GM23248 (cell line): ENCODE measurements around the gene MYRIP. TPM values are rescaled to one million over a fixed set of nuclear protein-coding genes. Genes with fewer than 3 reads are reported as not detected.

Experiments
- DNase-seq: peaks from one replicate; pipeline ENCODE4 v3.0.0-alpha.2; 2015
- H2AFZ ChIP-seq: fragments of 200-600 bp; sonication (generic); 2 replicates; pipeline ENCODE4 v1.6.1; 2016; ENCODE audit warnings: antibody characterized with exemption
- H3F3A ChIP-seq: fragments of 200-600 bp; sonication (generic); 2 replicates; pipeline ENCODE4 v1.6.1; 2016; ENCODE audit warnings: mild to moderate bottlenecking, antibody characterized with exemption, mixed run types; ENCODE audit not compliant: insufficient read depth
- H3K27ac ChIP-seq: fragments of 200-600 bp; sonication (generic); 2 replicates; pipeline ENCODE4 v1.5.1; 2016; ENCODE audit warnings: mild to moderate bottlenecking
- H3K27me3 ChIP-seq: fragments of 200-600 bp; sonication (generic); replicated peaks from 2 replicates; pipeline ENCODE4 v1.6.1; 2016; ENCODE audit warnings: mild to moderate bottlenecking; ENCODE audit not compliant: insufficient read depth
- H3K36me3 ChIP-seq: fragments of 200-600 bp; sonication (generic); 2 replicates; pipeline ENCODE4 v1.6.1; 2016; ENCODE audit warnings: low read depth, mild to moderate bottlenecking
- H3K4me1 ChIP-seq: fragments of 200-600 bp; sonication (generic); 2 replicates; pipeline ENCODE4 v1.6.1; 2016; ENCODE audit warnings: mild to moderate bottlenecking; ENCODE audit not compliant: insufficient read depth
- H3K4me2 ChIP-seq: fragments of 200-600 bp; sonication (generic); one replicate; pipeline ENCODE4 v1.6.1; 2016; ENCODE audit warnings: mild to moderate bottlenecking; ENCODE audit not compliant: unreplicated experiment
- H3K4me3 ChIP-seq: fragments of 200-600 bp; sonication (generic); 2 replicates; pipeline ENCODE4 v1.5.1; 2016; ENCODE audit warnings: mild to moderate bottlenecking
- H3K79me2 ChIP-seq: fragments of 200-600 bp; sonication (generic); 2 replicates; pipeline ENCODE4 v1.6.1; 2016; ENCODE audit warnings: mild to moderate bottlenecking; ENCODE audit not compliant: insufficient read depth
- H3K9ac ChIP-seq: fragments of 200-600 bp; sonication (generic); 2 replicates; pipeline ENCODE4 v1.6.1; 2016; ENCODE audit warnings: mild to moderate bottlenecking
- H3K9me2 ChIP-seq: fragments of 200-600 bp; sonication (generic); 2 replicates; pipeline ENCODE4 v1.6.1; 2016; ENCODE audit warnings: mixed run types, mild to moderate bottlenecking, moderate library complexity; ENCODE audit not compliant: insufficient read depth
- H3K9me3 ChIP-seq: fragments of 200-600 bp; sonication (generic); one replicate; pipeline ENCODE4 v1.6.1; 2017; ENCODE audit warnings: low read depth
- H4K20me1 ChIP-seq: fragments of 200-600 bp; sonication (generic); 2 replicates; pipeline ENCODE4 v1.6.0; 2016; ENCODE audit not compliant: insufficient read depth
- EZH2 ChIP-seq: fragments of 200-600 bp; sonication (generic); IDR thresholded peaks from 2 replicates; pipeline ENCODE4 v1.6.1; 2018; ENCODE audit warnings: antibody characterized with exemption, mild to moderate bottlenecking; ENCODE audit not compliant: insufficient read depth, poor library complexity, severe bottlenecking
- EZH2phosphoT487 ChIP-seq: fragments of 200-600 bp; sonication (generic); IDR thresholded peaks from 2 replicates; pipeline ENCODE4 v1.6.1; 2018; ENCODE audit warnings: antibody characterized with exemption, moderate library complexity, mild to moderate bottlenecking, low read depth; ENCODE audit not compliant: insufficient read depth
- WGBS, 2 experiments: methylation state at CpG; one replicate each; pipeline ENCODE4 v1.1.6; 2015 to 2017; ENCODE audit warnings: low lambda C conversion rate in 2 of 2, low coverage in 1 of 2; ENCODE audit errors: missing lambda C conversion rate in 2 of 2; 5-methylcytosine and 5-hydroxymethylcytosine counted together
- in situ Hi-C: fragments of 300-500 bp; cut with MboI; formaldehyde crosslinking; loops from 2 replicates; pipeline ENCODE4 v1.15.0; 2020
- polyA plus RNA-seq: library from polyadenylated mRNA; unstranded; fragments of >200 nt; fragmentation: Nextera tagmentation; extraction: Ambion mirVana; gene quantifications from 2 replicates; pipeline ENCODE4 v1.2.1, GENCODE V29; 2016
- total RNA-seq: library from RNA; depleted of rRNA; stranded (reverse); fragments of >200 nt; shearing (Covaris generic); gene quantifications from 2 replicates; pipeline ENCODE4 v1.2.3, GENCODE V29; 2014

Gene MYRIP
- total and polyA plus RNA-seq, 2 experiments from 2014 or later = 0.11 to 0.32 TPM

DNA sequence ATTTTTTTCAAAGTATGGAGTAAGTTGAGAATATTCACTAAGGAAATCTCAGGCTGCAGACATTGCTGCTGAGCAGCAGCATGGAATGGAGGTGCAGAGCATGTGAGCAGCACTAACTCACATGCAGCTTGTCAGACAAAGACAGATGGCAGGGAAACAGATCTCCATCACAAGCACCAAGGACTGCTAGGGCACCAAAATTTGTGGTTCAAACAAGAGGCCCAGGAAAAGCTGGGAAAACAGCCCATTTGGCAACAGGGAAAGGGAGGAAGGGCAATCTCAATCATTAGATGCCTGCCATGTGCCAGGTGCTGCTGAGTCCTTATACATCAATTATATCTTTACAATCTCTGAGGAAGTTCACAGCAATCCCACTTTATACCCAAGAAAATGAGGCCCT lies 452.9 kb downstream of the MYRIP start:
- Histone ChIP-seq H3K9me3 (no peaks in the 10 kb centered on the region), H3K36me3 (no peaks in the 10 kb centered on the region), H3K9ac (no peak overlapping the region), H4K20me1 (no peaks in the 10 kb centered on the region), H3K4me3 (no peak overlapping the region), H3F3A (no peaks in the 10 kb centered on the region), H2AFZ (no peak overlapping the region), H3K27me3 (no peaks in the 10 kb centered on the region), H3K79me2 (no peaks in the 10 kb centered on the region), H3K27ac (no peak overlapping the region), H3K9me2 (no peaks in the 10 kb centered on the region), H3K4me1 (peaks cover 8% of the 10 kb centered on the region; the same call in 1 of the 2 replicates), H3K4me2 (no peak overlapping the region)
- in situ Hi-C loops = no loop called here
- no peak for DNase-seq
- TF ChIP-seq EZH2 = no peak
- no peak for TF ChIP-seq EZH2phosphoT487

DNA sequence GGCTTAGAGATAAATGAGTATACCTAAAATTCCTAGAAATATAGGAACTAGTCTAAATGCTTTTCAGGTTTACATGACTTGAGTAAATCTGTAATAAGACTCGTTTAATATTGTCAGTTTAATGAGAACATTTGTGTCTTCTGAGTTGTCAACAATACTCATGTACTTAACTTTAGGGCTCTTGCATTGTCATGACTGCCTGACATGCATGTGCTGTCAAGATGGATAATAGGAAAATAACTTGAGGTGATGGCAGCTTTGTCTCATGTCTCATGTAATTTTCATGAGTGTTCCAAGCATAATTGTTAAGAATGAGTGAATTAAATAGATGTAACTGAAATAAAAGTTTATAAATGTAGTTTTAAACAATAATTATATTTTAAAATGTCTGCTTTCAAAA lies 455.0 kb downstream of the MYRIP start:
- Histone ChIP-seq H3K9me3 (no peaks in the 10 kb centered on the region), H3K9me2 (no peaks in the 10 kb centered on the region), H3K4me2 (no peak overlapping the region), H3K4me3 (no peak overlapping the region), H3K27ac (no peak overlapping the region), H3K36me3 (no peaks in the 10 kb centered on the region), H3F3A (no peaks in the 10 kb centered on the region), H3K79me2 (no peaks in the 10 kb centered on the region), H3K9ac (no peak overlapping the region), H3K4me1 (no peaks in the 10 kb centered on the region), H2AFZ (no peak overlapping the region), H4K20me1 (no peaks in the 10 kb centered on the region), H3K27me3 (no peaks in the 10 kb centered on the region)
- 7 to 20% methylated on average over 1 of the region's 1 CpG for WGBS, 2 experiments
- DNase-seq = no peak
- no peak for TF ChIP-seq EZH2
- in situ Hi-C loops = no loop called here

DNA sequence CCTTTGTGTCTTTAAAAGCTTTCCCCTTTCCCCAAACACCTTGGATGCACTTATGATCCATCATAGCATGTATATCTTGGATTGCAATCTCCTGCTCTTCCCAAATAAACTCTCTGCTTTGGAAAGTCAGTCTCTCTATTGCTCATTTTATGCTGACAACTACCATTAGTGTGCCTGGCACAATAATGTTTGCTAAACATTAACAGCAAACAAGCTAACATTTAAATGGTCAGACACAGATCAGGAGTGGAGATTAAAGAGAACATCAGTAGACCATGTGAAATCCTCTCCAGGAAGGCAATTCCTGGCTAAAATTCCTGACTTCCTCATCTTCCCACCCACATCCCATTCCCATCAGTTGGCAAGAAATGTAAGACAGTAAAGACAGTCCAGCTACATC lies 455.8 kb downstream of the MYRIP start:
- H3K27ac ChIP-seq = no peak overlapping the region
- H3K4me1 ChIP-seq = no peaks in the 10 kb centered on the region
- in situ Hi-C loops = no loop called here
- no peaks in the 10 kb centered on the region for H3K79me2 ChIP-seq
- no peak overlapping the region for H3K4me3 ChIP-seq
- DNase-seq = no peak
- no peaks in the 10 kb centered on the region for H3K27me3 ChIP-seq
- no peaks in the 10 kb centered on the region for H4K20me1 ChIP-seq
- no peak overlapping the region for H2AFZ ChIP-seq
- no peak overlapping the region for H3K4me2 ChIP-seq
- no peak for TF ChIP-seq EZH2
- no peak for TF ChIP-seq EZH2phosphoT487
- H3K9me3 ChIP-seq = no peaks in the 10 kb centered on the region
- no peaks in the 10 kb centered on the region for H3F3A ChIP-seq
- H3K36me3 ChIP-seq = no peaks in the 10 kb centered on the region
- H3K9ac ChIP-seq = no peak overlapping the region
- no peaks in the 10 kb centered on the region for H3K9me2 ChIP-seq

DNA sequence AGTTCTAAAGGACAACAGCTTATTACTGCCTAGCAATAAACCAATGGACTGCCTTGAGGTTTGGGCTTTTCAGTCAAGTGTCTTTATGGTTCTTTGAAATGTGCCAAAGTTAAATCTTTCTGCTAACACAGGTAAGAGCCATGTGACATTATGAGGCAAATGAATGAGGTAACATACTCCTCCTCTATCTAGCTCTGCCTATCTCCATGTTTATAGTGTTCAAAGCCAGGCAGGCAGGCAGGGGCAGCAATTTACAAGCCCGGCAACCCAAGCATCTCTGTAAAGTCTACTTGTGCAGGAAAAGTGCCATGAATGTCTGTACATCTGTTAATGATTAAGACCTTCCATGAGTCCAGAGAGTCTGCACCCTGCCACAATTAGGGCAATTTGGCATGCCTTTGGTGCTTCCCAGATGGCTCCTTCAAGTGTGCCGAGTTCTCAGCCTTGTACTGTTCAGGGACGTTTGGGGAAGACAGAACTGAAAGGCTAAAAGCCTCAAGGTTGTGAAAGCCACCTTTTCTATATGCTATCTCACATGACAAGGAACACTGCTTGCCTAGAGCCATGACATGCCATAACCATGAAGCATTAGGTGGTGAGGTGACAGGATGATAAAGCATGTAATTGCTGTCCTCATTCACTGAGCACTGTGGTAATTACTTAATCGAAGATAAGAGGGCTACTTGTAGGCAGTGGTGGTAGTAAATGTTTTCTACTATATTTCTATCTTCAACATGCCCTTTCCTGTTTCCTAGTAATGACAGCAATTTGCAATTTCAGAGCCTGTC lies 458.7 kb downstream of the MYRIP start:
- H3K36me3 ChIP-seq = no peaks in the 10 kb centered on the region
- no peak overlapping the region for H3K4me3 ChIP-seq
- H3F3A ChIP-seq = no peaks in the 10 kb centered on the region
- in situ Hi-C loops = no loop called here
- TF ChIP-seq EZH2phosphoT487 (peak; percentile 86), EZH2 (no peak)
- no peak overlapping the region for H3K9ac ChIP-seq
- H3K9me3 ChIP-seq = no peaks in the 10 kb centered on the region
- DNase-seq = peak; percentile 20
- WGBS, 2 experiments = 3 to 4% methylated on average over 4 of the region's 4 CpGs
- no peak overlapping the region for H3K4me2 ChIP-seq
- no peaks in the 10 kb centered on the region for H3K79me2 ChIP-seq
- H4K20me1 ChIP-seq = no peaks in the 10 kb centered on the region
- H3K27ac ChIP-seq = no peak overlapping the region
- H3K9me2 ChIP-seq = no peaks in the 10 kb centered on the region
- H2AFZ ChIP-seq = no peak overlapping the region
- no peaks in the 10 kb centered on the region for H3K27me3 ChIP-seq
- no peaks in the 10 kb centered on the region for H3K4me1 ChIP-seq
